Measurements from ENCODE around the gene ITPRIP.

The ITPRIP gene

GRCh38 chr10:104340641-104341040, 2.4 kb upstream of the ITPRIP start:
- DNase-seq, result no peak

DNA sequence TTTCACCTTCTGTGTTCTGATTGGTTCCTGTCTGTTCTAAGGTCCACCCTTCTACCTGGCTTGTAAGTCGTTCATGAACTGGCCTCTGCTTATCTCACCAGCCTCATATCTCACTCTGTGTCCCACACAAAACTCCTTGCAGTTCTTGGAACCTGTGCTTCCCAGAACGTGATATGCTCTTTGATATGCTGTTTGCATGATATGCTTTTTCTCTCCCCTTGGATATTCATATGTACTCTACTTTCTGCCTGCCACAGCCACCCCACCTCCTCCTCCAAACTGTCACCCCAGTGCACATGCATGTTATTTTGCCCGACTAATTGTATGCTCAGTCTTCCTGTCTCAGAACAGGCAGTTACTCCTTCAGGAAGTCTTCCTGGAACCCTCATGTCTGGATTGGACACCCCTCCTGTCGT, 1.9 kb upstream of the ITPRIP start:
- DNase-seq, result no peak

GRCh38 chr10:104339469-104340110, 1.3 kb upstream of the ITPRIP start:
- DNase-seq, result no peak

DNA sequence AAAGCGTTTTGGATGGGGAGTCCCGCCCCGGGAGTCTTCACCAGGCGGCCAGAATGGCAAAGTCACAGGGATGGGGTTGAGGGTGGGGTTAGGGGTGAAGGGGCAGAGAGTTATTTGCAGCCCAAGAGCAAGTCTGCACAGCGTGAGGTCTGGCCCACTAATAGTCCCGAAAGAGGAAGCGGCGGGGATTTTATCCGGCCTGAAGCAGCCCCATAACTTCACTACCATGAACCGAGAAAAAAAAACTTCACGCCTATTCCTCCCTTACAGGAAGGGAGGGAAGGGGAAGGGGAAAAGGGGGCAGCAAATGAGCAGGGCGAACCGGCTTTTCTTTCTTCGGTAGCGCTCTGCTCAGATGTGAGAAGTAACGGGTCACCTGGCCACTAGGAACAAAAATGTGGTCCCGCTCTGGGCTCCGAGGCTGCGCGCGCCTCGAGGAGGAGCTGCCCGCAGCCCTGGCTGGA, 712 bp downstream of the ITPRIP start:
- no peak for DNase-seq

DNA sequence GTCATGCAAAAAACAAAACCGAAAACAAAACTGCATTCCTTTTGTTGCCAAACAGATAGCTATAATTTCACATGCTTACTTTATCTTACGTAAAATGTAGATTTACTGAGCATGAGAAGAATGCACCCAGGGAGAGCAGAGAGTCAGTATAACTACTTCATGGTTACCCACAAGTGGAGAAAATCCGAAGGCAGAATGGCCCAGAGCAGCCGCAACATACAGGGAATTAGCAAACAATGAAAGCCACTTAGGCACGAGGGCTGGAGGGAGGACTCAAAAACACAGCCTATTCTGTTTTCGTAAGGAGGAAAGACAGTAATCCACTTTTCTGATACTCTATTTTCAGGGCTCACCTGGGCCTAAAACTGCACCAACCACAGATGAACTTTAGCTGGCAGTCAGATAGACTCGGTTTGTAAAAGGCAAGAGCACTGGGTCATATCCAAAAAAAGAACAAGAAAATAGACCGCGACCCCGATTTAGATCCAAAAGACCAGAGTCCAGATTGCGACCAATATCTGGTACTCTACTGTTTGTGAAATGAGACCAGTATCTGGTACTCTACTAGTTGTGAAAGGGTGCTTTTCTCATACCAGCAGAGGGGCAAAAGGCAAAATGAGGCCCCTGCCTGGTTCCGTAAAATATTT, 1.3 kb downstream of the ITPRIP start:
- no peak for DNase-seq

GRCh38 chr10:104334965-104335650, 3.2 kb downstream of the ITPRIP start:
- DNase-seq, result peak; percentile 16

- no peak for DNase-seq
Measured at GRCh38 chr10:104334561-104334960, 3.7 kb downstream of the ITPRIP start.

GRCh38 chr10:104333728-104334373, 4.4 kb downstream of the ITPRIP start:
- DNase-seq, result no peak

- no peak for DNase-seq
Measured at GRCh38 chr10:104333032-104333727, 5.1 kb downstream of the ITPRIP start.

GRCh38 chr10:104332243-104333031, 5.8 kb downstream of the ITPRIP start:
- no peak for DNase-seq

DNA sequence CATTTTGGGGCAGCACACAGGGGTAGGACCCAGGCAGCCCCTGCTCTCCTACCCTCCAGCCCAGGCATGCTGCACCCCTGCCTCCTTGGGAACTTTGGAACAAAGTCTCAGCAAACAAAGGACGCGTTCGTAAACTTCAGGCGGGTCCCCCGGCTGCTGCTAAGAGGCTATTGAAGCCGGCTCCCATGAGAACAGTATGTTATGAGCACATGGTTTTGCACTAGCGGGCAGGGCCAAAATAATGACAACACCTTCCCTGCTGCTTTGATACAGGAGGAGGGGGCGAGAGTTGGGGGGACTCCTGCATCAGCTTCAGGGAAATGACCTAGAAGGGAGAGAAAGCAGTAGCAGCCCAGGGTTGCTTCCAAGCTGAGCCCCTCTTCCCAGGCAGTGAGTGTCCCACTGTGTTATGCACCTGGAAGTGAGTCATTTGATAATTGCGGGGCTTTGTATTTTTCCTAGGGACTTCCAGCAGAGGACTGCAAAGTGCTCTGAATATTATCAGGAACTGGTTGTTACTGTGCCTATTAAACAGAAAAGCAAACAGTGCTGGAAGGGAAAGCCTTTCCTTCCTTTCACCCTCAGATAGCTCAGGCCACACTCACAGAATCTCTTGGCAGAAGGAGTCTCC, 6.9 kb downstream of the ITPRIP start:
- DNase-seq, result no peak

DNA sequence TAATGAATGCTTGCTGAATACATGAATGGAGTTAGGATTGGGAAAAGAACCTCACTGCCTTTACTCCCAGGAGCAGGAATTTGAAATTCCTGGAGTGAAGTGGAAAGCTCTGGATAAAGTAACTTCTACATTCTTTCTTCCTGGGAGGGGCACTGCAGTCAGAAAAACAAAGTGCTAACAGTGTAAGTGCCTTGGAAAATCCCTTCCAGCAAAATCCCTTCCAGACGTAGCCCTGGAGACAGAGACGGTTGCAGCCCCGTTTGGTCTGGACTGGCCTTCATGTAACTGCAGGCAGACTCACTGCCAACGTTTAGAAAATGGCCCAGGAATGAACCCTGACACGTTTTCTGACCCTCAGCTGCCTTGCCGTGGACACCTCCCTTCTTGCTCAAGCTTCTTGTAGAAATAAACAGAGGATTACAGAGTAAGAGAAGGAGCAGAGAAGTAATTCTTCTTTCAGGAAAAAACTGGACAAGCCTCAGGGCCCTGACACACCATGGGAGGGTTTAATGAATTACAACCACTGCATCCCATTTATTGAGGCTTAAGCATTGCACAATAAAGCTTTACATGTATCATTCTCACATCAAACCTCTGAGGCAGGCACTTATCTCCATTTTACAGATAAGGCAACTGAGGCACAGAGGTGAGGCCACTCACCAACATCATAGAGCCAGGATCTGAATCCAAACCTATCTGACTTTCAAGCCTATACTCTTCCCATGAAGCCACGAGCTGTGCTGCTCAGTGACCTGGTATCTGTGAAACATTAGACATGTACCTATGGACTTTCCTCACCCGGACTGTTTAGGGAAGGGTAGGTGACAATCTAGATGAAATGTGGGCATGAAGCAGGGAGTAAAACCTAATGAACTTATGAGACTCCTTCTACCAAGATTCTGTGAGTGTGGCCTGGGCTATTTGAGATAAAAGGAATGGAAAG, 7.8 kb downstream of the ITPRIP start:
- DNase-seq, result no peak

- no peak for DNase-seq
Measured at GRCh38 chr10:104329735-104330134, 8.5 kb downstream of the ITPRIP start.

GRCh38 chr10:104328896-104329710, 9.2 kb downstream of the ITPRIP start:
- no peak for DNase-seq

DNA sequence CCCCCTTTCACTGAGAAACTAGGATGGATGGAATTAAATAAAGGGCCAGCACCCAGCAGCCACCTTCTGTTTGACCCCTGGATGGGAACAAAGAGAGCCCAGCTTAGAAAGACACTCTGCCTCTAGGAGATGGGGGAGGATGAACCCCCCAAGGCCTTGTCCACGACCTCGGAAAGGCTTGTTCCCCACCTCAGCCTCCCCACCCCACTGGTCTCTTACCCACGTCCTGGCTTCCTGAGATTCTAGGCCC, 9.7 kb downstream of the ITPRIP start:
- no peak for DNase-seq

DNA sequence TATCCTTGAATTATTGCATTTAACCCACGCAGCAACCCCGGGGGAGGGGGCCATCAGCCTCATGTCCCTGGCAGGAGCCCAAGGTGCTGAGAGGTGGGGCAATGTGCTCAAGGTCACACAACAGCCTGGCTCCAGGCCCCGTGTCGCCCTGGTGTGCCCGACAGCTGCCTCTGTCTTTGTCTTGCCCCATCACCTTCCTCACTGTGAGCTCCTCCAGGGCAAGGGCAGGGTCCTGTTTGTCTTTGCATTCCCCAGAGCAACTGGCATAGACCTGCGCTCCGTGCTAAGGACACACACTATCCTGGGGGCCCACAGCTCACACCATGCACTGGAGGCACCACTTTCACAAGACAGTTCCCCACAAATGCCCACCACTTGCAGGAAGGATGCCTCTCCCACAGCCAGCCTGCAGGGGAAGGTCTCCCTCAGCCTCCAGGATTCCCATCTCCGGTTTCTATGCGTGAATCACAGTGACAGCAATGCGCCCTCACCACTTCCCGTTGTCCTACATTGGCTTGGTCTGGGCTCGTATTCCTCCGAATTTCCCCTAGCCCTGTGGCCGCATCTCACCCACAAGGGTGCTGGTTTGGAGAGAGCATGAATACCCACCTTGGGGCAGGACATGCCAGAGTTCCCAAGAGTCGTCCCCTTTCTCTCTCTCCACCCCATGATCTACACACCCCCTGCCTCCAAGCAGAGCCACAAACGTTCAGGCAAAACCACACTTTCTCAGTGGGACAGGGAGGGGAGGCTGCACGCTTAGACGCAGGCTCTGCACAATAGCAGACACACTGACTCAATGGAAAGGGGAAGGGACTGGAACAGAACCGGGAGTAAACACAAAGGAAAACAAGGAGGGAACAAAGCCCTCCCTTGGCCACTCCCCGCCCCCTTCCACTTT, 10.3 kb downstream of the ITPRIP start:
- no peak for DNase-seq

DNA sequence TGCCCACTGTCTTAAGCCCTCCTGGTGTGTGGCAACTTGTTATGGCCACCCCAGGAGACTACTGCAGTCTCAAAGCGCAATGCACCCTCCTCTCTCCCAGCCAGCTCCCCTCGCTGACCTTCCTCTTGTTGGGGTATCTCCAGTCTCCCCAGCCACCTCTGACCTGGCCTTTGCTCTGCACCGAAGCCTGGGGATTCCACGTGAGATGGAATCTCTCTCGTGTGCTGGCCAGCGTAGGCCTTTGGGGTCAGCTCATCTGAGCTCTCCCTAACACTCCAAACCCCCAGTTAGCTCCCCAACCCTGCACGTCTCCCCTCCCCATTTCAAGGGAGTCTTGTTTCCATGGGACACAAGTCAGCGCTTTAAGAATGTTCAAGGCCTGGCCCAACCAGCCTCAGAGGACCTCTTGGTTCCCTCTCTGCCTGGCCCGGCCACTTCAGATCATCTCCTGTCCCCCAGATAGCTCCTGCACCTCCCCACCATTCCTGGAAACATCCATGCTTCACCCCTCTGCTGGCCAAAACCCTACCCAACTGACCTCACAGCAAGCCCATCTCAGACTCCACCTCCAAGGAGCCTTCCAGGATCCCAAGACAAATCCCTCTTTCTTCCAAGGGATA, 11.2 kb downstream of the ITPRIP start:
- no peak for DNase-seq
